B cell (primary cell): ENCODE data around the gene PTPN14. TPM values are rescaled to one million over a fixed set of nuclear protein-coding genes. Genes with fewer than 3 reads are reported as not detected.

Experiments
- ATAC-seq: fragments of 200-7000 bp; cut with Tn5 transposase; one replicate; pipeline ENCODE4 v1.10.0; 2021; ENCODE audit warnings: low read depth, mild to moderate bottlenecking, moderate number of reproducible peaks, moderate library complexity
- CTCF ChIA-PET: fragments of 350-600 bp; sonication (Branson Sonifier 250); formaldehyde crosslinking; loops from one replicate; lab custom pipeline; 2021; ENCODE audit warnings: antibody characterized with exemption, inconsistent platforms; lab: Charles Lee
- POLR2A ChIA-PET: fragments of 350-600 bp; sonication (Branson Sonifier 250); formaldehyde crosslinking; loops from one replicate; lab custom pipeline; 2021; ENCODE audit warnings: antibody characterized with exemption; lab: Charles Lee
- DNase-seq: peaks from one replicate; pipeline ENCODE4 v3.0.0; 2013
- H2AFZ ChIP-seq: 2 replicates; pipeline ENCODE4 v1.6.1; 2012; ENCODE audit warnings: mild to moderate bottlenecking, low read depth, low read length; ENCODE audit not compliant: insufficient read depth, poor library complexity, severe bottlenecking
- H3K27ac ChIP-seq, 2 donors: 1 replicate in 1 of 2; 2 replicates in 1 of 2; pipeline ENCODE4 v1.5.1; 2012 to 2013; ENCODE audit warnings: low read length in 2 of 2, mild to moderate bottlenecking in 2 of 2, moderate library complexity in 1 of 2
- H3K27me3 ChIP-seq, 4 experiments: fragments of 200-600 bp in 1 of 4; sonication (generic) in 1 of 4; replicated peaks in 1 of 4; 1 replicate in 2 of 4; 2 replicates in 2 of 4; pipeline versions ENCODE4 v1.6.1 to v1.7.0; 2013 to 2016; ENCODE audit warnings: low read length in 3 of 4, mild to moderate bottlenecking in 2 of 4, mixed read lengths in 1 of 4, moderate library complexity in 1 of 4; ENCODE audit not compliant: insufficient read depth in 4 of 4, control insufficient read depth in 3 of 4; ENCODE audit errors: control extremely low read depth in 1 of 4
- H3K36me3 ChIP-seq, 2 experiments: replicated peaks in 1 of 2; 1 replicate in 1 of 2; 2 replicates in 1 of 2; pipeline versions ENCODE4 v1.6.1 to v1.7.1; 2013; ENCODE audit warnings: low read length in 1 of 2; ENCODE audit not compliant: insufficient read depth in 2 of 2, control insufficient read depth in 1 of 2; ENCODE audit errors: control extremely low read depth in 1 of 2, extremely low read depth in 1 of 2
- H3K4me1 ChIP-seq, 2 donors: fragments of 200-600 bp in 1 of 2; sonication (generic) in 1 of 2; 1 replicate in 1 of 2; 2 replicates in 1 of 2; pipeline versions ENCODE4 v1.5.1 to v1.6.1; 2013 to 2017; ENCODE audit warnings: low read length in 2 of 2; ENCODE audit not compliant: control insufficient read depth in 2 of 2, insufficient read depth in 2 of 2
- H3K4me2 ChIP-seq: replicated peaks from 2 replicates; pipeline ENCODE3; 2012; ENCODE audit warnings: mild to moderate bottlenecking, low read depth, low read length; ENCODE audit not compliant: poor library complexity, severe bottlenecking
- H3K4me3 ChIP-seq, 5 experiments: fragments of 200-600 bp in 1 of 5; sonication (generic) in 1 of 5; 1 replicate in 3 of 5; 2 replicates in 2 of 5; pipeline versions ENCODE4 v1.5.1 to v1.7.0; 2011 to 2016; ENCODE audit warnings: low read length in 4 of 5, mild to moderate bottlenecking in 4 of 5, low read depth in 2 of 5, control low read depth in 1 of 5, moderate library complexity in 1 of 5; ENCODE audit not compliant: insufficient read depth in 1 of 5; ENCODE audit errors: control extremely low read depth in 1 of 5, extremely low read depth in 1 of 5
- H3K79me2 ChIP-seq: fragments of 200-600 bp; sonication (generic); one replicate; pipeline ENCODE4 v1.6.0; 2016; ENCODE audit warnings: low read length; ENCODE audit not compliant: control insufficient read depth, insufficient read depth
- H3K9ac ChIP-seq: fragments of 200-600 bp; sonication (generic); 2 replicates; pipeline ENCODE4 v1.6.1; 2017; ENCODE audit warnings: mild to moderate bottlenecking, low read length, moderate library complexity
- H3K9me3 ChIP-seq, 3 donors: one replicate each; pipeline versions ENCODE4 v1.6.1 to v1.7.1; 2013; ENCODE audit warnings: low read length in 2 of 3; ENCODE audit not compliant: control insufficient read depth in 2 of 3, insufficient read depth in 1 of 3; ENCODE audit errors: control extremely low read depth in 1 of 3
- H4K20me1 ChIP-seq: 2 replicates; pipeline ENCODE4 v1.6.0; 2012; ENCODE audit warnings: mild to moderate bottlenecking, low read length; ENCODE audit not compliant: insufficient read depth, control insufficient read depth, poor library complexity, severe bottlenecking
- H3K27ac Mint-ChIP-seq: one replicate; pipeline ENCODE4 v1.8.0; 2021; ENCODE audit warnings: mixed read lengths
- H3K27me3 Mint-ChIP-seq: one replicate; pipeline ENCODE4 v1.8.0; 2021; ENCODE audit warnings: mixed read lengths
- H3K4me1 Mint-ChIP-seq: one replicate; pipeline ENCODE4 v1.8.0; 2021; ENCODE audit warnings: mixed read lengths
- H3K4me3 Mint-ChIP-seq: one replicate; pipeline ENCODE4 v1.8.0; 2021; ENCODE audit warnings: mixed read lengths
- H3K9me3 Mint-ChIP-seq: one replicate; pipeline ENCODE4 v1.8.0; 2022; ENCODE audit warnings: mixed read lengths; ENCODE audit not compliant: insufficient read depth
- EZH2 ChIP-seq: IDR thresholded peaks from 2 replicates; pipeline ENCODE4 v1.6.1; 2012; ENCODE audit warnings: borderline replicate concordance, low read depth, mild to moderate bottlenecking, moderate library complexity, low read length; ENCODE audit not compliant: insufficient read depth, poor library complexity, severe bottlenecking
- WGBS: methylation state at CpG from one replicate; pipeline ENCODE4 v1.1.5; 2013; ENCODE audit warnings: missing lambda C conversion rate; ENCODE audit not compliant: insufficient coverage; 5-methylcytosine and 5-hydroxymethylcytosine counted together
- intact Hi-C: fragments of 100-400 bp; cut with micrococcal nuclease; formaldehyde crosslinking; loops from one replicate; pipeline ENCODE4 v1.10.0; 2022
- polyA plus RNA-seq: library from polyadenylated mRNA; depleted of rRNA; stranded (reverse); fragments of >200 nt; gene quantifications from 2 replicates; pipeline ENCODE4 v1.2.3, GENCODE V29; 2012
- total RNA-seq, 2 donors: library from RNA; stranded (reverse); fragments of 120-200 nt in 1 of 2; gene quantifications; 1 replicate in 1 of 2; 2 replicates in 1 of 2; pipeline versions ENCODE4 v1.2.3 to v1.2.4, GENCODE V29; 2013 to 2022
- TF ChIP-seq, protein P1 (sequence below): fragments of 200-600 bp; IDR thresholded peaks from one replicate; pipeline ENCODE4 v1.8.0; 2022; ENCODE audit warnings: antibody characterized with exemption, mild to moderate bottlenecking

PTPN14 gene
- total and polyA plus RNA-seq, 2 donors (not counting 1 experiment from before 2014, with no cell fraction given): under 0.01 TPM; not detected in 1

- no peak overlapping the region for H3K9ac ChIP-seq
- Mint-ChIP-seq H3K27ac (no peak overlapping the region), H3K4me1 (no peaks in the 10 kb centered on the region), H3K9me3 (no peaks in the 10 kb centered on the region), H3K4me3 (no peak overlapping the region), H3K27me3 (peaks cover 13% of the 10 kb centered on the region)
- TF ChIP-seq EZH2: no peak
- TF ChIP-seq, protein P1, sequence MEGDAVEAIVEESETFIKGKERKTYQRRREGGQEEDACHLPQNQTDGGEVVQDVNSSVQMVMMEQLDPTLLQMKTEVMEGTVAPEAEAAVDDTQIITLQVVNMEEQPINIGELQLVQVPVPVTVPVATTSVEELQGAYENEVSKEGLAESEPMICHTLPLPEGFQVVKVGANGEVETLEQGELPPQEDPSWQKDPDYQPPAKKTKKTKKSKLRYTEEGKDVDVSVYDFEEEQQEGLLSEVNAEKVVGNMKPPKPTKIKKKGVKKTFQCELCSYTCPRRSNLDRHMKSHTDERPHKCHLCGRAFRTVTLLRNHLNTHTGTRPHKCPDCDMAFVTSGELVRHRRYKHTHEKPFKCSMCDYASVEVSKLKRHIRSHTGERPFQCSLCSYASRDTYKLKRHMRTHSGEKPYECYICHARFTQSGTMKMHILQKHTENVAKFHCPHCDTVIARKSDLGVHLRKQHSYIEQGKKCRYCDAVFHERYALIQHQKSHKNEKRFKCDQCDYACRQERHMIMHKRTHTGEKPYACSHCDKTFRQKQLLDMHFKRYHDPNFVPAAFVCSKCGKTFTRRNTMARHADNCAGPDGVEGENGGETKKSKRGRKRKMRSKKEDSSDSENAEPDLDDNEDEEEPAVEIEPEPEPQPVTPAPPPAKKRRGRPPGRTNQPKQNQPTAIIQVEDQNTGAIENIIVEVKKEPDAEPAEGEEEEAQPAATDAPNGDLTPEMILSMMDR: no peak
- ChIA-PET CTCF (no interaction called here), POLR2A (no interaction called here)
- H3K4me2 ChIP-seq: no peak overlapping the region
- H4K20me1 ChIP-seq: no peaks in the 10 kb centered on the region
- no peak overlapping the region for H3K4me3 ChIP-seq
- no peaks in the 10 kb centered on the region for H3K9me3 ChIP-seq
- intact Hi-C loops: no loop called here
- H3K4me1 ChIP-seq: no peaks in the 10 kb centered on the region
- H3K36me3 ChIP-seq: no peaks in the 10 kb centered on the region
- no peak overlapping the region for H2AFZ ChIP-seq
- no peaks in the 10 kb centered on the region for H3K79me2 ChIP-seq
- H3K27ac ChIP-seq: no peak overlapping the region
- no peak for DNase-seq
- no peaks in the 10 kb centered on the region for H3K27me3 ChIP-seq
- WGBS: no CpG with 5 or more reads among the region's 2 CpGs
- no peak for ATAC-seq
These were observed 77.5 kb downstream of the PTPN14 start for GRCh38 chr1:214473862-214474261.

DNA sequence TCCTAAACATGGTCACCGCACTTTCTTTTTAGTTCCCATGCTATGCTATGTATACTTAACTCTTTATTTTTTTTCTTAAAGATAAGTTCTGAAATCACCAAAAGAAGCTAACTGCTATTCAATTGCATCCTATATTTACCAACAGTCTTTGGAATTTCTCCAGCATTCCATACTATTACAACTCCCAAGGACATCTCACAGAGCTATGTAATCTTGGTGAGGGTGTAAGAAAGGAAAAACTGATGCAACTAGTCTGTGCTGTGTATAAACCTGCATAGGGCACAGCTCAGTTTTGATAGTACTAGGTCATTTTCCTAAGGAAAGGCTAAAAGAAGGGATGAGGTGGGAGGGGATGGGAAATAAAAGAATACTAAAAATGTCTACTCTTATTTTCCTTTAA is 78.0 kb downstream of the PTPN14 start:
- no peak for ATAC-seq
- Mint-ChIP-seq H3K9me3 (no peaks in the 10 kb centered on the region), H3K27me3 (peaks cover 16% of the 10 kb centered on the region), H3K4me3 (no peak overlapping the region), H3K4me1 (no peaks in the 10 kb centered on the region), H3K27ac (no peak overlapping the region)
- intact Hi-C loops: no loop called here
- TF ChIP-seq, protein P1: no peak
- no peak for TF ChIP-seq EZH2
- Histone ChIP-seq H4K20me1 (no peaks in the 10 kb centered on the region), H3K79me2 (no peaks in the 10 kb centered on the region), H3K4me2 (no peak overlapping the region), H3K4me3 (no peak overlapping the region), H2AFZ (no peak overlapping the region), H3K27me3 (no peaks in the 10 kb centered on the region), H3K27ac (no peak overlapping the region), H3K36me3 (no peaks in the 10 kb centered on the region), H3K4me1 (no peaks in the 10 kb centered on the region), H3K9ac (no peak overlapping the region), H3K9me3 (no peaks in the 10 kb centered on the region)
- POLR2A ChIA-PET: no interaction called here
- no peak for DNase-seq
- no CpG with 5 or more reads among the region's 1 CpG for WGBS
- CTCF ChIA-PET: no interaction called here
